SU-DHL-6 (cell line): Measurements from ENCODE around the gene ZNF74.

Source experiments
- H2AFZ ChIP-seq: fragments of 200-600 bp; sonication (generic); 2 replicates; pipeline ENCODE4 v1.6.1; 2014; ENCODE audit warnings: low read depth, mild to moderate bottlenecking, moderate library complexity, mixed read lengths, antibody characterized with exemption, low read length; ENCODE audit not compliant: severe bottlenecking
- H3F3A ChIP-seq: fragments of 200-600 bp; shearing (Covaris generic); 2 replicates; pipeline ENCODE4 v1.6.0; 2016; ENCODE audit warnings: antibody characterized with exemption, mild to moderate bottlenecking; ENCODE audit not compliant: insufficient read depth
- H3K27ac ChIP-seq: fragments of 200-600 bp; sonication (generic); 2 replicates; pipeline ENCODE4 v1.5.1; 2016; ENCODE audit warnings: low read depth, mild to moderate bottlenecking, low read length, moderate library complexity, mixed read lengths
- H3K27me3 ChIP-seq: fragments of 200-600 bp; sonication (generic), shearing (Covaris generic); 2 replicates; pipeline ENCODE4 v1.6.0; 2014; ENCODE audit warnings: mild to moderate bottlenecking, low read length
- H3K36me3 ChIP-seq: fragments of 200-600 bp; sonication (generic); 2 replicates; pipeline ENCODE4 v1.6.1; 2014; ENCODE audit warnings: mild to moderate bottlenecking, low read length, mixed read lengths
- H3K4me2 ChIP-seq: fragments of 300-600, 200-600 bp; shearing (Covaris generic), sonication (generic); 2 replicates; pipeline ENCODE4 v1.6.0; 2014; ENCODE audit warnings: low read length, low read depth, mild to moderate bottlenecking; ENCODE audit not compliant: poor library complexity, severe bottlenecking
- H3K4me3 ChIP-seq: fragments of 200-600 bp; sonication (generic); 2 replicates; pipeline ENCODE4 v1.5.1; 2014; ENCODE audit warnings: antibody characterized with exemption, low read length, mild to moderate bottlenecking, mixed read lengths; ENCODE audit not compliant: insufficient read depth, poor library complexity, severe bottlenecking
- H3K79me2 ChIP-seq: fragments of 200-600 bp; sonication (generic); 2 replicates; pipeline ENCODE4 v1.6.1; 2014; ENCODE audit warnings: mild to moderate bottlenecking, low read length, moderate library complexity; ENCODE audit not compliant: insufficient read depth
- H3K9ac ChIP-seq: fragments of 200-600 bp; sonication (generic); 2 replicates; pipeline ENCODE4 v1.7.0; 2014; ENCODE audit warnings: mild to moderate bottlenecking, low read length
- H3K9me2 ChIP-seq: fragments of 200-600 bp; sonication (generic); replicated peaks from 2 replicates; pipeline ENCODE4 v1.6.1; 2014; ENCODE audit warnings: low read length; ENCODE audit not compliant: insufficient read depth
- H3K9me3 ChIP-seq: fragments of 200-600 bp; sonication (generic); 2 replicates; pipeline ENCODE4 v1.6.1; 2014; ENCODE audit warnings: low read length, mixed read lengths; ENCODE audit not compliant: insufficient read depth
- H4K20me1 ChIP-seq: fragments of 200-600 bp; sonication (generic); 2 replicates; pipeline ENCODE4 v1.6.1; 2014; ENCODE audit warnings: low read depth, mild to moderate bottlenecking, antibody characterized with exemption, low read length, moderate library complexity, mixed read lengths
- EZH2phosphoT487 ChIP-seq: fragments of 200-600 bp; sonication (generic), shearing (Covaris generic); conservative IDR thresholded peaks from 2 replicates; pipeline ENCODE4 v1.6.1; 2018; ENCODE audit warnings: mild to moderate bottlenecking, antibody characterized with exemption, low read length, moderate library complexity, mixed read lengths
- TF ChIP-seq, protein P1 (sequence below): fragments of 200-600 bp; sonication (generic); IDR thresholded peaks from one replicate; pipeline ENCODE4 v1.5.1; 2017; ENCODE audit warnings: antibody characterized with exemption, mild to moderate bottlenecking, low read length, moderate library complexity; ENCODE audit not compliant: insufficient read depth, poor library complexity, severe bottlenecking

Gene ZNF74

DNA sequence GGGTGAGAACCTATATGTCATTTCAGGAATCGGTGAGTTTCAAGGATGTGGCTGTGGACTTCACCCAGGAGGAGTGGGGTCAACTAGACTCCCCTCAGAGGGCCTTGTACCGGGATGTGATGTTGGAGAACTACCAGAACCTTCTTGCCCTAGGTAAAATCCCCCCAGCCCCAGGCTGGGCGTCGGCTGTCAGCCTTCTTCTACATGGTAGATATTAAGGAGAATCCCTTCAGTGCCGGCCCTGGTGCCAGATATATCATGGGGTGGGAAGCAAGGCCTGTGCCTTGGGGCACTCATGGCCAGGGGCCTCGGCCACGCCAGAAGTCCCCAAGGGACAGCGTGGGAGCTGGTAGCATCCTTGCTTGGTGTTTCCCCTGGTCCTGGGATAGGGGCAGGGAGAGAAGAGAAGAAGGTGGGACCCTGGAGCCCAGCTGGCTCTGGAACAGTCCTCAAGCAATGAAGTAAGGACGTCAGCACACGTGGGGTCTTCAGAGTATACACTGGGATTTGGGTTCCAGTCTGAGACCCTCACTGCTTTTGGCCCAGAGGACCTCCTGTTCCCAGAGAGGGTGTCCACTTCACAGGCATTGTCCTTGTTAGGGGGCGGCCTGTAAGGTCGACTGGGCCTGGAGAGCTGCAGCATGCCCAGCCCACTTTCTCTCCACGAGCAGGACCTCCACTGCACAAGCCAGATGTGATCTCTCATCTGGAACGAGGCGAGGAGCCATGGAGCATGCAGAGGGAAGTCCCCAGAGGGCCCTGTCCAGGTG, 6.8 kb downstream of the ZNF74 start:
- Histone ChIP-seq H3K27me3 (no peaks in the 10 kb centered on the region), H3K27ac (no peak overlapping the region), H3K79me2 (no peaks in the 10 kb centered on the region), H3K4me3 (no peak overlapping the region), H3K36me3 (no peaks in the 10 kb centered on the region), H3K9me2 (no peaks in the 10 kb centered on the region), H3K4me2 (no peak overlapping the region), H3K9ac (no peak overlapping the region), H4K20me1 (no peaks in the 10 kb centered on the region), H2AFZ (no peak overlapping the region), H3F3A (no peaks in the 10 kb centered on the region), H3K9me3 (no peaks in the 10 kb centered on the region)
- no peak for TF ChIP-seq EZH2phosphoT487
- TF ChIP-seq, protein P1, sequence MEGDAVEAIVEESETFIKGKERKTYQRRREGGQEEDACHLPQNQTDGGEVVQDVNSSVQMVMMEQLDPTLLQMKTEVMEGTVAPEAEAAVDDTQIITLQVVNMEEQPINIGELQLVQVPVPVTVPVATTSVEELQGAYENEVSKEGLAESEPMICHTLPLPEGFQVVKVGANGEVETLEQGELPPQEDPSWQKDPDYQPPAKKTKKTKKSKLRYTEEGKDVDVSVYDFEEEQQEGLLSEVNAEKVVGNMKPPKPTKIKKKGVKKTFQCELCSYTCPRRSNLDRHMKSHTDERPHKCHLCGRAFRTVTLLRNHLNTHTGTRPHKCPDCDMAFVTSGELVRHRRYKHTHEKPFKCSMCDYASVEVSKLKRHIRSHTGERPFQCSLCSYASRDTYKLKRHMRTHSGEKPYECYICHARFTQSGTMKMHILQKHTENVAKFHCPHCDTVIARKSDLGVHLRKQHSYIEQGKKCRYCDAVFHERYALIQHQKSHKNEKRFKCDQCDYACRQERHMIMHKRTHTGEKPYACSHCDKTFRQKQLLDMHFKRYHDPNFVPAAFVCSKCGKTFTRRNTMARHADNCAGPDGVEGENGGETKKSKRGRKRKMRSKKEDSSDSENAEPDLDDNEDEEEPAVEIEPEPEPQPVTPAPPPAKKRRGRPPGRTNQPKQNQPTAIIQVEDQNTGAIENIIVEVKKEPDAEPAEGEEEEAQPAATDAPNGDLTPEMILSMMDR, result no peak

DNA sequence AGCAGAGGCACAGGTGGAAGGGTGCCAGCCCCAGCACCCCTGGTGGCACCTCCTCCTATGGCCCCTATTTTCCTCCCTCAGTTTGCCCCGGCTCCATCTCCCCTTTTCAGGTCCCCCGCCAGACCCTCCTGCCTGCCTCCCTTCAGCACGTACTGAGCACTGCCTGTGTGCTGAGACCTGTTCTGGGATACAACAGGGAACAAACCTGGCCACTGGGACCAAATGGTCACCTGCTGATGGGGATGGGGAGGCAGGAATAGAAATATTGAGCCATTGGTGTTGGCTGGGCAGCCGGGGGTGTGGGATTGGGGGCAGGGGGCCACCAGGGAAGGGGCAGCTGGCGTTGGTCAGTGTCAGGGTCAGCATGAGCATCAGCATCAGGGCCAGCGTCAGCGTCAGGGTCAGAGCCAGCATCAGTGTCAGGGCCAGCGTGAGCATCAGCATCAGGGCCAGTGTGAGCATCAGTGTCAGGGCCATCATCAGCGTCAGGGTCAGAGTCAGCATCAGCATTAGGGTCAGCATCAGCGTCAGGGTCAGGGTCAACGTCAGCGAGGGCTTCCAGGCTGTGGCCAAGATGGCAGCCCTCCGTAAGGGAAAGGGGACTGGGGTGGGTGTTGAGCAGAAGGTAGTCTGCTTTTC, 7.5 kb downstream of the ZNF74 start:
- Histone ChIP-seq H3K79me2 (no peaks in the 10 kb centered on the region), H2AFZ (no peak overlapping the region), H3F3A (no peaks in the 10 kb centered on the region), H3K27ac (no peak overlapping the region), H3K9me3 (no peaks in the 10 kb centered on the region), H4K20me1 (no peaks in the 10 kb centered on the region), H3K27me3 (no peaks in the 10 kb centered on the region), H3K36me3 (no peaks in the 10 kb centered on the region), H3K9me2 (no peaks in the 10 kb centered on the region), H3K4me2 (no peak overlapping the region), H3K9ac (no peak overlapping the region), H3K4me3 (no peak overlapping the region)
- TF ChIP-seq, protein P1, result no peak
- TF ChIP-seq EZH2phosphoT487, result no peak

DNA sequence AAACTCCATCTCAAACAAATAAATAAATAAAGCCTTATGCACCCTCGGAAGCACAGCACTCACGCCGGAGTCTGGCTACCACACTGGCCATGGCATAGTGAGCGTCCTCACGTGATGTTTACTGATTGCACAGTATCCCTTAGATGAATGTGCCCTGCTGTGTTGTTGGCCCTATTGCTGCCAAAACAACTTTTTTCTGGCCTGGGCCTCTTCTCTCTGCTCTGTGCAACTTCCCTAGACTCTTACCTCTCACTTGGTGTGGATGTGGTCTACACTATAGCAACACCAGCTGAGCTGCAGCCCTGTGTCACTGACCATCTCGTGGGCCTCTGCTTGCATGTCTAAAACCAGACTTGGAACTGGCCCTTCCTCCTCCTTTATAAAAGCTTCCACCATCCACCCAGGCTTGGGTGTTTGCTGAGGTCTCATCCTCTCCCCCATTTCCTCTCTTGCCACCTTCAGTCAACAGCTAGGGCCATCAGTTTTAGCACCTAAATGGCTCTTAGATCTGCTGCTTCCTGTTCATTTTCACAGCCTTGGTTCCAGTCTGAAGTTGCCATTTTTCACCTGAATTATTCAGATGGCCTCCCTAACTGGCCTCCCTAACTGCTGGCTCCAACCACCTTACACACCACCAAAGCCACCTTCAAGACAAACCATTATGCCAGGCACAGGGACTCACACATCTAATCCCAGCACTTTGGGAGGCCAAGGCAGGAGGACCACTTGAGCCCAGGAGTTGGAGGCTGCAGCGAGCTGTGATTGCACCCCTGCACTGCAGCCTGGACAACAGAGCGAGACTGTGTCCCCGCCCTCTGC, 9.2 kb downstream of the ZNF74 start:
- Histone ChIP-seq H3F3A (no peaks in the 10 kb centered on the region), H3K4me2 (no peak overlapping the region), H3K36me3 (no peaks in the 10 kb centered on the region), H2AFZ (no peak overlapping the region), H4K20me1 (no peaks in the 10 kb centered on the region), H3K27me3 (no peaks in the 10 kb centered on the region), H3K9ac (no peak overlapping the region), H3K4me3 (no peak overlapping the region), H3K79me2 (no peaks in the 10 kb centered on the region), H3K27ac (no peak overlapping the region), H3K9me3 (no peaks in the 10 kb centered on the region), H3K9me2 (no peaks in the 10 kb centered on the region)
- no peak for TF ChIP-seq EZH2phosphoT487
- TF ChIP-seq, protein P1, result no peak
